Activated CD8-positive, alpha-beta memory T cell treated with anti-CD3 and anti-CD28 coated beads for 4 hours (primary cell): ENCODE data around the gene MAN2A1.

Experiments
- DNase-seq, 2 donors: peaks; one replicate each; pipeline ENCODE4 v3.0.0-alpha.2; 2020; ENCODE audit warnings: low read depth in 2 of 2

MAN2A1 gene

DNA sequence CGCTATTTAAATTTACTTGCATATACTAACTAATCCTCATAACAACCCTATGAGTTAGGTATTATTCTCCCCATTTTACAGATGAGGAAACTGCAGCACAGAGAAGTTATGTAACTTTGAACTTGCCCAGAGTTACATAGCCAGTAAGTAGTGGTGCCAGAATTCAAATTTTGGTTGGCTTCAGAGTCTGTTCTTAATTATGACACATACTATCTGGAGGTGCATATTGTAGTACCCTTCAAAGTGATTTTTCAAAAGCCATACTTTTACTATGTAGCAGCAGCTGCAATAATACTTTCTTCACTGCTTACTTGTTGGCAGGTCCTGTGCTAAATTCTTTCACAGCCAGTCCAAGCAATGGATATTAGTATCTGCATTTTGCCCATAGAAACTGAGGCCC lies 16.4 kb downstream of the MAN2A1 start:
- DNase-seq: no peak

DNA sequence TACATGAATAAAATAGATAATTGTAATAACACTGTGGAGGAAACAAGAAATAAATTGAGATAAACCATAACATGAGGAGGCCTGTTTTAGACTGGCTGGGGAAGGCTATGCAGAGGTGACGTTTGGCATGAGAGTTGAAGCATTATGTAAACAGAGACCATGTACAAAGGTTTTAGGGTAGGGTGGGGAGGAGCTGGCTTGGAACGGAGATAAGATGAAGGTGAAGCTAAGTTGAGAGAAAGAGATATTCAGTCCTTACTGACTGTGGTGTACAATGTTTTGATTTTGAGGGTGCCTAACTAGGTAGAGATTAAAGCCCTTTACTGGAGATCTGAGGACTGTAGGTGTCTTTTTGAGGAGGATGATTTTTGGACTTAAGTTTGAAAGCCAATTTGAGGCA lies 17.8 kb downstream of the MAN2A1 start:
- DNase-seq: no peak

DNA sequence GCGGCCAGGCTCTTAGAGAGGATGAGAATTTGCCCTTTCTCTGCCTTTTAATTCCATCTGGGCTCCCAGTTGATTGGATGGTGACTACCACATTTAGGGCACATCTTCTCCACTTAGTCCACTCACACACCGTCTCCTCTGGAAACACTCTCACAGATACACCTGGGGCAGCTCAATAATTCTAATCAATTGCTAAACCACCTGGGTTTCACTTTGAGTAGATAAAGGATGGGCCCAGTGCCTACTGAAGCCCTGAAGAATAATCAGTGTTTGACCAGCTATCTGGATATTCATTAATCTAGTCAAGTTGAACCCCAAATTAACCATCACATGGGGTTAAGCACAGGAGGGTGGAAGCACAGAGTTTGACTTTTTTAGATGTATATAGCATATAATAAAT lies 19.1 kb downstream of the MAN2A1 start:
- DNase-seq: no peak

DNA sequence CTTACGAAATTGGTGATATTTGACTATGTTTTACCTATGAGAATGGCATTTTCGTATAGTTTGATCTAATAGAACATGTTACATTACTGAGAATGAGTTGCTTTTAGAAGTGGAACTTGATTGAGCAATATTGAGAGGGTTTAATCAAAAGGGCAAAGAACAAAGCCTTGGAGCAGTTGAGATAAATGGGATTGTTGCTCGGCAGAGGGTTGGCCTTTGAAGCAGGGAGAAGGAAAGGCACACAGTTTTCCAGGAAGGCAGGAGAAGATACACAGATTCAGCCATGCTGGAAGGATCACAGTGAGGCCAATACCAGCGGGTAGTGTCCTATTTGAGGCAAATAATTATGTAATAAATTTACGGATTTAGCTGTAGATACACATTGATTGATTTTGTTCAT lies 19.5 kb downstream of the MAN2A1 start:
- no peak for DNase-seq

DNA sequence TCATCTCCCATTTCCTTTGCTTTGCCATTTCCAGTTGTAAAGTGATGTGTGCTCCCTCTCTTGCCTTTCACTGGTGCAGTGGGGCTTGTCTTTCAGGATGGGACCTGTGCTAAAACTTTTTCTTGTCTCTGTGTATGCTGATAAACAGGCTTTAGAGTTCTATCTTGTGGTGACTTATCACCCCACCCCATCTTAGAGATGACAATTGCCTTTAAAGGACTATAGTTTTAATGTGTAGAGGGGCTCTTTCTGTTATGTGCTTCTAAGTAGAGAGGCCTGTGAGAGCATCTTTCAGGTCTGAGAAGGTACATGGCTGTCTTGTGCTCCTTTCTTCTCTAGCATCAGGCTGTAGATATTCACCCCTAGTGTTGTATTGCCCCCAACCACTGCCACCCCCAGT lies 21.9 kb downstream of the MAN2A1 start:
- DNase-seq: no peak

DNA sequence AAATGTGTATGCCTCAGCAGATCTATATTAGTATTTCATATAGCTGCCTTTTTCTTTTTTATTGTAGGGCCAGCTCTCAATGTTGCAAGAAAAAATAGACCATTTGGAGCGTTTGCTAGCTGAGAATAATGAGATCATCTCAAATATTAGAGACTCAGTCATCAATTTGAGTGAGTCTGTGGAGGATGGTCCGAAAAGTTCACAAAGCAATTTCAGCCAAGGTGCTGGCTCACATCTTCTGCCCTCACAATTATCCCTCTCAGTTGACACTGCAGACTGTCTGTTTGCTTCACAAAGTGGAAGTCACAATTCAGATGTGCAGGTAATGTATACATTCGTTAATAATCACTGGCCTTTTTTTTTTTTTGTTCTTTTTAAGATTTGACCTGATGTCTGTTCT lies 23.7 kb downstream of the MAN2A1 start:
- no peak for DNase-seq

DNA sequence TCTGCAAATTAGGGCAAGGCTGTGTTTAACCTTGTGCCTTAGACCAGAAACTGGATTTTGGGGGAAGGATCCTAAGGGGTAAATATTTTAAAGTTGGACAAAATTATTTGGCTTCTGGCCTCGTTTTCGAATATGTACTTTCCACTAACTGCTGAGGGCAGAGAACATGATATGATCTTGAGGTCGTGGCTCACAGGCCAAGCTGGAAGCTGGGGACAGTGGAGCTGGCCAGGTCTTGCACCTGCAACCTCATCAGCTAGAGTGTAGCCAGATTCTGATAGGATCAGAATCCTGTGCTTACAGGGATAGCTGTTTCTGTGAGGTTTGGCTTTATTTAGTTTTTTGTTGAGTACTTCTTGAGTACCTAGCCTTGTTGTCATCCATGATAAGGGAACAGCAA lies 24.9 kb downstream of the MAN2A1 start:
- no peak for DNase-seq

DNA sequence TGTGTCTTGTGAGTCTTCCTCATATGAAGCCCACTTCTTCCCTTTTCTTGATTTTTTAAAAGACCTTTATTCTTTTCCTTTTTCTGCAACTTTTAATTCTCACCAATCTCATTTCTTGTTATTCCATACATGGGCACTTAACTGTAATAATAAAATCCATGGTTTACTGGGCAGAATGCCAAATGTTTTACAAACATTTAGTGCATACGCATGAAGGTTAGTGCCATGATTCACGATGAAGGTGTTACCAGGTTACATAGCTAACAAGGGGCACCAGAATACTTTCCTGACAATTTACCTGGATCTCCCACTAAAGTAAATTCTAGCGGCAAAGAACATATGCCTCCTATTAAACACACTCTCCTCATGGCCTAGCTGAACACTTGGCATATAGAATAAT lies 28.5 kb downstream of the MAN2A1 start:
- no peak for DNase-seq

DNA sequence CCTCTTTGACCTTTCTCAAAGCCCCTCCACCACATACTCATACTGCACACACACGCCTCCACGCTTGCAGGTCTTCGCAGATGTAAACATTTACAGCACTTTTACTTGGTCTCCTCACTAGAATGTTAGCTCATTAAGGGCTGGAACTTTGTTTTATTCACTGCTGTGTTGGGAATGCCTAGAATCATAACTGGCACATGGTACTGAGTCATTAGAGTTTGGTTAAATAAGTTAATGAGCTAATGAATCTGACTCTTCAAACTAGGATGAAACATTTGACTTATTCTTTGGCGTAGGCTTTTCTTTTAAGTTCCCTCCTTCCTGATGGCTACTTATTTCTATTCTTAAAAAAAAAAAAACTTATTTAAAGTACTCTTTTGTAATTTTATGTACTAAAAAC lies 28.9 kb downstream of the MAN2A1 start:
- DNase-seq: no peak

DNA sequence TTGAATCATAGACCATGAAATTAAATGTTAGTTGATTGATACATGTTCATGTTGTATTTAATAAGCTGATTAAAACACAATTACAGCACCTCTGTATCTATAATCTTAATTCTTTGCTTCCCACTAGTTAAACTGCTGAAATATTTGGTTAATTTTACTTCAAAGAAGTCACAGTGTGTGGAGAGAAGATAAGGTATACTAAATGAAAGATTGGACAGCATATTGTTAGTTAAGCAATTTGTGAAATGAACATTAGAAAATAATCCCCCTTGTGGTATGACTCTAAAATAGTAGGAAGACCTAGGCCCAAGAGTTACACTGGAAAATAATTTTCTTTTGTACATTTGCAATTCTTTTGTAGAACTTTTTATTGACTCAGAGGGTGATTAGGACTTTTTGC lies 30.3 kb downstream of the MAN2A1 start:
- no peak for DNase-seq

DNA sequence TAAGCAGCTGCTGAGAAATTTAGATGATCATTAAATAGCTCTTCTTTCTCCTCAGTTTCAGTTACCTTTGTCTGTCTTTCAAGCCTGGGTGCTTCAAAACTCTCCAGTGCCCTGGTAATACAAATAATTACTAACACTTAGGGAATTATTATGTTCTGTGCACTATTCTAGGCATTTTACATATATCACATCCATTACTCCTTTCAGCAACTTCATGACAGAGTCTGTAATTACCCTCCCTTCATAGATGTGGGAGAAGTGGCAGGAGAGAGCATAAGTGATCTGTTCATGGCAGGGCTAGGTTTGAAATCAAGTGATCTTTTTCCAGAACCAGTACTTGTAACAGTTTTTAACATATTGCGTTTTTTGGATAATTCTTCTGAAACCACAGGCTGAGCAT lies 32.0 kb downstream of the MAN2A1 start:
- DNase-seq: no peak

DNA sequence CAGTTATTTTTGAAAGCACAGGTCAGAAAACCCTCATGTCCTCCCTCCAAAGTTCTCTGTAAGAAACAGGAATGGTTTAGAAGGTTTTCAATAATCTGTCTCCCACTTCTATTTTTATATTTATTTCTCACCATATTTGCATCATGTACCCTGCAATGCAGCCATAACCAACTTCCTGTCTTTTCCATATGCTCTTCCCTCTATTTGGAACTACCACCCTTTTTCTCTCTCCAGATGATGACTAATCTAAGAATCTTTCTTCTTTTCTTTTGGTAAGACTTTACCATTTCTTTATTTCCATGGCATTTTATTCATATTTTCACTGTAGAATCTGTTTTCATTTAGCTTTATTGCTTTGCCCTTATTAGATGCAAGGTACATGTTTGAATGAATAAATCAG lies 33.9 kb downstream of the MAN2A1 start:
- DNase-seq: no peak

DNA sequence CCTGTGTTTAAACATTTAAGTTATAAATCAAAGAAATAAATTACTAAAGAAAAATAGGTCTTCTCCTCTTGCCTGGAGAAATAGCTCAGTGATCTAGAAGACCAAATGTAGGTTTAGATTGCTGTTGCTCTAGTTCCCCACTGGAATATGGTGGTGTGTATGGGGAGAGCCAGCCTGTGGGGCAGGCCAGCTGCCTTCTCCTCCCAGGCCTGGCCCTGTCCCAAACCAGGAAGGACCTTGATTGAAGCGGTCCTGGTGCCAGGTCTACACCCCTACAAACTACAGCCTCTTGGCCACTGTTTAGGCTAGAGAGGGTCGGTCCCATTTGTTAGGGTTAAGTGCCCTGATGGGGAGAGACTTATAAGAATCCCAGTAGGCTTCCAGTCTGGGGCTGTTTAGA lies 35.4 kb downstream of the MAN2A1 start:
- DNase-seq: no peak

DNA sequence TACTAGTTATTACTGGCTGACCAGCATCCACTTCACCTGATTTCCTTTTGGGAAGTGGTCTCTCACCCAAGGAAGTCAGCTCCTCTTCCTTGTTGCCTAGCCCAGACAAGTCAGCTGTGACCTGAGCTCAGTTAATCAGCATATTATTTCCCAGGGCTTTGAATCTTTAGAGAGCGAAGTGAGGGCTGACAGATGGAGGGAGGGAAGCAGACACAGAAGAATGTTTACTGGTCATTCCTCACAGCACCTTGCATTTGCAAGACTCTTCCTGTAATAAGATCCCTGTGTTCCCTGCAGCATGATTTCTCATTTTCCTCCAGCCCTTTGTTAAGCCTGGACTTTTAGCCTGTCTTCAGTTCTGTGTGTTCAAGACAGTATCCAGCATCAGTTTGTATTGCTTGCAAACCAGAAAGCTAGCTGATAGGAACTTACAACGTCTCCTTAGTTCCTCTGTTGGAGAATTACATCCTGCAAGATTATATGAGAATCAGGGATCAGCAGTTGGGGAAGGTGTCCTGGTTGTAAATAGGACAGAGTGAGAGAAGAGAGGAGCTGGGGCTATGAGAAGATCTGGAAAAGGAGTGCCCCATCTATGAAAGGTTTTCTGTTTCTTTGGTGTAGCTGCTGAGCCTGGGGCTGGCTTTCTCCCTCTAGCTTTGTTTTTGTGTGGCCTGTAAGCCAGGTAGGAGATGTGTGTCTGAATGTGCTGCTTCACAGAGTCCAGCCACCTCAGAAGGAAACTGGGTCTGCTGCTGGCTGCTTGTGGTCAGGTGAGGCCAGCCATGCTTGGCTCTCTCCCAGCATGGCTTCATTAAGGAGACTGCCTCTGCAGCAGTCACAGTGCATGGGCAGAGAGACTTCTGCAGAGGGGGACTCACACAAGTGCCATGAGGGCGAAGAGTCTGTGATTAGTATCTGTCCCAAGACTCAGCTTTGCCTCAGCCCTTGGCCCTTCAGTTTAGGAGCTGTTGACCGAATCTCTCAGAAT lies 50.3 kb downstream of the MAN2A1 start:
- DNase-seq: no peak

DNA sequence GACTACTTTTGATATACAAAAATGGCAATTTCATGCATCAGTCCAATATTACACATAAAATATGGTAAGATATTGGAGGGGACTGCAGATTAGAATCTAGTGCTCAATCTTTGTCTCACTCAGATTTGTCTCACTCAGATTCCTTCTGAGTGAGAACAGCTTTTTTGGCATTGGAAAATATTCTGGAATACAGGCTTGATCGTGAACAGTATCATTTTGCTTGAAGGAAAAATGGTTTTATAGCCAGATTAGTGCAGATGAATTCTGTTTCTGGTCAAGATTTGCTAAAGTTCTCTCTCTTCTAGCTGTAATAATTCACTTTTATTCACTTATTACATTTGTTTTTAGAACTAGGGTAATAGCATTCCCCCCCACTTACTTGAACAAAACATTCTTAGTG lies 51.2 kb downstream of the MAN2A1 start:
- no peak for DNase-seq

DNA sequence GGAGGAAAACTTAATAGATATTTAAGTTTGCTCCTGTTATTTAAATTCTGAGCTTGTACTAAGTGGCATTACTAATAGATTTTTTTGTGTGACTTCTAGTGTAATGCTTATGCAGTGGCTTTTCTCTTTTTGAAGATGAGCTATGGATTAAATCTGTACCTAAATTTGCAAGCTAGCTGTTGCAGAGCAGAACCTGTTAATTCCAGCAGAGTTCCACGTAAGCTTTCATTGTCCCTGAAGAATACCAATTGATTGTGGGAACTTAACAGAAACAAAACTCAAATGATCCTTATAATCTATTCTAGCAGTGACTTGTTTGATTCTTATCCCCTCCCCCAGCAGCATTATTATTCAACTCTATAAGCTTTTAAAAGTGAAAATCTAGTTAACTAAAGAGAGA lies 51.7 kb downstream of the MAN2A1 start:
- no peak for DNase-seq

DNA sequence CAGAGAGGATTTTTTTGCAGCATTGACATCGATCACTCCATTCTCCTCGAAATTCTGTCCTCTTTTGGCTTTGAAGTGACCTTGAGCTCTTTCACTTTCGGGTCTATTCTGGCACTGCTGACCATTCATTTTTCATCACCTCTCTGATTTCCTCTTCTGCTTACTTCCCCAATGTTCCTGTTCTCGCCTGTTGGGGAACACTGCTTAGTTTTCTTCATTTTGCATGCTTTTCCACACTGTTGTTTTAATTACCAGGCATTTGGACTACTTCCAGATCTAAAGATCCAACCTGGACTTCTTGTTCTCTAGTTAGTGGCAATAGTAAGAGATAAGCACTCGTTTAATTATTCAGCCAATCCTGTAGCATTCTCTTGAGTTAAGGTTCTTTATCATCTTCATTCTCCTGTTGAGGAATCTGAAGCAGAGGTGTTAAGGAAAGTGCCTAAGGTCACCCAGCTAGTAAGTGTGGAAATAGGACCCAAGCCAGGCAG lies 53.4 kb downstream of the MAN2A1 start:
- DNase-seq: no peak

DNA sequence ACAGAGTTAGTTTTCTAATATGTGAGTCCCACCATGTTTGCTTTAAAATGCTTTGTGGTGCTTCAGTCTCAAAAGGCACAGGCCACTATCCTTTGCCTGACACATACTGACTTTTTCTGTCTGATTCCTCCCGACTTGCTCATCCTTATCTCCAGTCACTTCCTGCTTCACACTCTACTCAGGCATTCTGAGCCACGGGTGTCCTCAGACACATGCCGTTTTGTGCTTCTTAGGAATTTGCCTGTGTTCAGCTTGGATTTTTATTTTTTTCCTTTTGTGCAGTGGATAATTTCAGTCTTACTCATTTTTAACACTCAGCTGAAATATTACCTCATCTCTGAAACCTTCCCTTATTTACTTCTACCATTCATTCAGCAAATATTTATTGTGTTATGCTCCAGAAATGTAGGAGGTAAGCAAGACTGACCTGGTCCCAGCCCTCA lies 54.1 kb downstream of the MAN2A1 start:
- DNase-seq: no peak

DNA sequence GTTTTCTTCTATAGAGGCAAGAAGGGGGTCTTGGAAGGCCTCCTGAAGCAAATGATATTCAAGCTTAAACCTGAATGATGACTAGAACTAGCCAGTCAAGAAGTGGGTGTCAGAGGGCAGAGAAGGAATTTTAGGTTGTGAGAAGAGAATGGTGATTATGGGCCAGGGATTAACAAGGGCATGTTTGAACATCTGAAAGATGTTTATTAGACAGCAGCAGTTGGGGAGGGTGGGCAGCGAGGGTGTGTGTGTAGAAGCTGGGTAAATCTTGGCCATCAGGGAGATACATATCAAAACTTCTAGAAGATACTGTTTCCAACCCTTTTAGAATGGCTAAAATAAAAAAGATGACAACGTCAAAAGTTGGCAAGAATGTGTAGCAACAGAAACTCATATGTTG lies 54.5 kb downstream of the MAN2A1 start:
- no peak for DNase-seq

DNA sequence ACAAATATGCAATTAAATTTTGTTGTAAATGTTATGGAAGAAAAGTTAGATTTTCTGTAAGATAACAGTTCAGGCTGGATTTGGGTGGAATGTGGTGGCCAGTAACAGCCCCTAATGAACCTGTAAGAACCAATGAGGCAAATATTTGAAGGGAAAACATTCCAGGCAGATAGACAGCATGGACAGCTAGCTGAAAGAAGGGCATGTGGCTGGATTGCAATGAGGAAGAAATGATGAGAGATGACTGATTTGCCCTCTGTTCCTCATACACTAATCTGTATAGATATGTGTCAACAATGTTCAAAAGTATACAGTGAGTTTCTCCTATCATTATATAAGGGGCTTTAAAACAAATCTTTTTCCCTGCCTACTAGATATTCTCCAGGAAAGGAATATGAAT lies 58.8 kb downstream of the MAN2A1 start:
- DNase-seq: no peak

DNA sequence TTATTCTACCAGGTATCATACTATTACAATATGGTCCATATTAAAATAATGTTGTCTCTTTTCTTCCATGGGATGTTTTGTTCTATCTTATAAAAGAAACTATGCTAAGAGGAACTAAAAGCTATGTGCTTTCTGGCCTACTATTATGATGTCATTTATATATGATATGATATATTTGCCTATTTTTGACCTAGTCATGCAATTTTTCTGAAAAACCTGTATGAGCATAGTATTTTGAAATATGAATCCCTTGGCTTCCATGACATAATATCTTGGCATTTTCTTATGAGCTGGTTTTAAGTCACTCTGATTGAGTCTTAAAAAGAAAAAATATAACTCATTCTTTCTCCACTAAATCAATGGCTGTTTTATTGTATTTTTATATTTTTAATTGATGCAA lies 60.7 kb downstream of the MAN2A1 start:
- no peak for DNase-seq

DNA sequence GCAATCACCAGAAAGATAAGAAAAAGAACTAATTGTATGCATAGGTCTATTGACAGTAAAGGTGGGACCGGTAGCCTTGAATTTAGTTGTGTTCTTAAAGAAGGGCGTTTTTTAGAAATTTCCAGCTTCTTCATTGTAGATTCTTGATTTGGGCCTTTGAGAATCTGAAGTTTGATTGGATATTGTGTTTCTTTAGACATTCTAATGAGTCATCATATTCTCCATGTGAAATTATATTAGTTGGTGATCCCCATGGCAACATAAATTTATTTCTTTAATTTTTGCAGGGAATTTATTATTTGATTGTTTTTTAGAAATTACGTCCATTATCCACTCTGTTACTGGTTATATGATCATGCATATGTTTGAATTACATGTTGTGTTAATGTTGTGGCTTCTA lies 63.6 kb downstream of the MAN2A1 start:
- DNase-seq: no peak

DNA sequence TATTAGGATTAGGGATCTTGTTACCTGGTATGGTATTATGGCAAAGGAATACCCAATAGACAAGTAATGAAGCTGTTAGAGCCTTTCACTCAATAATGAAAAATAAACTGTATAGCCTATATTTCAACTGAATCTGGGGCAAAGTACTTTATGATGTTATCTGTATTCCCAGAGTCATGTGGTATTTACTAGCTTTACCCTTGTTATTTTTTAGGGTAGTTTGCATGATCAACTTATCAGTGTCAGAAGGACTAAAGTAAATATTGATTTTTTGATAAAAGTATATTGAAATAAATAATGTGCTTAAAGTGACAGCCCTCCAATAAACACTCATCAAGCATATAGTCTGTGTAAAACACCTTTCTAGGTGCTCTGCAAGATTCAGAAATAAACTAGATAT lies 64.6 kb downstream of the MAN2A1 start:
- no peak for DNase-seq

DNA sequence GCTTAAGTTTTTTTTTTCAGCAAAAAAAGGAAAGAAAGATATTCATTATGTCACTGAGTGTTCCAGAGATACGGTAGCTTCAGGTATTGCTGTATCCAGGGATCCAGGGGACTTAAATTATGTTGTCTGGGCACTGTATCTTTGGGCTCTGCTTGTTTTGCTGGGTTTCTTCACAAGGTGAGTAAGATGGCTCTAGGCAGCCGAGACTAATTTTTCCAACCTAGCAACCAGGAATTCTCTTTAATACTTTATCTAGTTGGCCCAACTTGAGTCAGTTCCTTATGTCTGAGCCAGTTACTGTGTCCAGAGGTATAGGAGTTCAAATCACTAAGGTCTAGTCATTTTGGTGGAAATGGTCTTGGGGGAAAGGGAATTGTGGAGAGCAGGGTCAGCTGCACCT lies 66.0 kb downstream of the MAN2A1 start:
- no peak for DNase-seq
